ENCODE data around the gene ICA1L.
A peak's percentile ranks its signal among the peaks of the same experiment; 100 is the strongest.

The ICA1L gene

GRCh38 chr2:202780514-202781021, 91.0 kb downstream of the ICA1L start:
- DNase-seq, result peak; percentile 32

- DNase-seq, result no peak
These were observed 93.3 kb downstream of the ICA1L start for GRCh38 chr2:202778217-202778616.

GRCh38 chr2:202774104-202774503, 97.5 kb downstream of the ICA1L start:
- no peak for DNase-seq

- DNase-seq, result no peak
These were observed 98.1 kb downstream of the ICA1L start for GRCh38 chr2:202773301-202773973.

- DNase-seq, result no peak
These were observed 99.7 kb downstream of the ICA1L start for GRCh38 chr2:202771741-202772460.

- DNase-seq, result no peak
These were observed 100.2 kb downstream of the ICA1L start for GRCh38 chr2:202771336-202771735.

- no peak for DNase-seq
These were observed 102.4 kb downstream of the ICA1L start for GRCh38 chr2:202769201-202769600.

GRCh38 chr2:202768273-202768672, 103.3 kb downstream of the ICA1L start:
- no peak for DNase-seq

- no peak for DNase-seq
These were observed 106.1 kb downstream of the ICA1L start for GRCh38 chr2:202765436-202765835.

GRCh38 chr2:202764991-202765390, 106.6 kb downstream of the ICA1L start:
- DNase-seq, result no peak

- DNase-seq, result no peak
These were observed 107.7 kb downstream of the ICA1L start for GRCh38 chr2:202763916-202764315.

- no peak for DNase-seq
These were observed 109.0 kb downstream of the ICA1L start for GRCh38 chr2:202762556-202762955.

- no peak for DNase-seq
These were observed 110.7 kb downstream of the ICA1L start for GRCh38 chr2:202760848-202761247.

- no peak for DNase-seq
These were observed 113.0 kb downstream of the ICA1L start for GRCh38 chr2:202758604-202759003.

GRCh38 chr2:202758128-202758527, 113.4 kb downstream of the ICA1L start:
- DNase-seq, result no peak

- no peak for DNase-seq
These were observed 114.2 kb downstream of the ICA1L start for GRCh38 chr2:202757339-202757738.

- DNase-seq, result no peak
These were observed 115.0 kb downstream of the ICA1L start for GRCh38 chr2:202756598-202756997.

GRCh38 chr2:202754936-202755335, 116.6 kb downstream of the ICA1L start:
- DNase-seq, result no peak

- no peak for DNase-seq
These were observed 119.5 kb downstream of the ICA1L start for GRCh38 chr2:202752071-202752470.

- DNase-seq, result no peak
These were observed 120.7 kb downstream of the ICA1L start for GRCh38 chr2:202750763-202751427.

- DNase-seq, result no peak
These were observed 122.1 kb downstream of the ICA1L start for GRCh38 chr2:202749477-202749876.

GRCh38 chr2:202743613-202744012, 128.0 kb downstream of the ICA1L start:
- DNase-seq, result no peak

- DNase-seq, result no peak
These were observed 134.7 kb downstream of the ICA1L start for GRCh38 chr2:202736826-202737225.

GRCh38 chr2:202726070-202726469, 145.5 kb downstream of the ICA1L start:
- no peak for DNase-seq
